ENCODE results near the gene DSPP.

Gene DSPP

DNA sequence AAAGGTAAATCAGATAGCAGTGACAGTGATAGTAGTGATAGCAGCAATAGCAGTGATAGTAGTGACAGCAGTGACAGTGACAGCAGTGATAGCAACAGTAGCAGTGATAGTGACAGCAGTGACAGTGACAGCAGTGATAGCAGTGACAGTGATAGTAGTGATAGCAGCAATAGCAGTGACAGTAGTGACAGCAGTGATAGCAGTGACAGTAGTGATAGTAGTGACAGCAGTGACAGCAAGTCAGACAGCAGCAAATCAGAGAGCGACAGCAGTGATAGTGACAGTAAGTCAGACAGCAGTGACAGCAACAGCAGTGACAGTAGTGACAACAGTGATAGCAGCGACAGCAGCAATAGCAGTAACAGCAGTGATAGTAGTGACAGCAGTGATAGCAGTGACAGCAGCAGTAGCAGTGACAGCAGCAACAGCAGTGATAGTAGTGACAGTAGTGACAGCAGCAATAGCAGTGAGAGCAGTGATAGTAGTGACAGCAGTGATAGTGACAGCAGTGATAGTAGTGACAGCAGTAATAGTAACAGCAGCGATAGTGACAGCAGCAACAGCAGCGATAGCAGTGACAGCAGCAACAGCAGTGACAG is 6.1 kb downstream of the DSPP start:
- H3K27me3 ChIP-seq (ENCODE audit: insufficient read depth, low read depth, severe bottlenecking): no peaks in the 10 kb centered on the region
- no peak overlapping the region for H3K4me3 ChIP-seq (ENCODE audit: low read depth, low read length)
- TF ChIP-seq, protein P1, sequence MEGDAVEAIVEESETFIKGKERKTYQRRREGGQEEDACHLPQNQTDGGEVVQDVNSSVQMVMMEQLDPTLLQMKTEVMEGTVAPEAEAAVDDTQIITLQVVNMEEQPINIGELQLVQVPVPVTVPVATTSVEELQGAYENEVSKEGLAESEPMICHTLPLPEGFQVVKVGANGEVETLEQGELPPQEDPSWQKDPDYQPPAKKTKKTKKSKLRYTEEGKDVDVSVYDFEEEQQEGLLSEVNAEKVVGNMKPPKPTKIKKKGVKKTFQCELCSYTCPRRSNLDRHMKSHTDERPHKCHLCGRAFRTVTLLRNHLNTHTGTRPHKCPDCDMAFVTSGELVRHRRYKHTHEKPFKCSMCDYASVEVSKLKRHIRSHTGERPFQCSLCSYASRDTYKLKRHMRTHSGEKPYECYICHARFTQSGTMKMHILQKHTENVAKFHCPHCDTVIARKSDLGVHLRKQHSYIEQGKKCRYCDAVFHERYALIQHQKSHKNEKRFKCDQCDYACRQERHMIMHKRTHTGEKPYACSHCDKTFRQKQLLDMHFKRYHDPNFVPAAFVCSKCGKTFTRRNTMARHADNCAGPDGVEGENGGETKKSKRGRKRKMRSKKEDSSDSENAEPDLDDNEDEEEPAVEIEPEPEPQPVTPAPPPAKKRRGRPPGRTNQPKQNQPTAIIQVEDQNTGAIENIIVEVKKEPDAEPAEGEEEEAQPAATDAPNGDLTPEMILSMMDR (IDR thresholded peaks at IDR 0.05; ENCODE audit: low read depth, low read length): no peak

DNA sequence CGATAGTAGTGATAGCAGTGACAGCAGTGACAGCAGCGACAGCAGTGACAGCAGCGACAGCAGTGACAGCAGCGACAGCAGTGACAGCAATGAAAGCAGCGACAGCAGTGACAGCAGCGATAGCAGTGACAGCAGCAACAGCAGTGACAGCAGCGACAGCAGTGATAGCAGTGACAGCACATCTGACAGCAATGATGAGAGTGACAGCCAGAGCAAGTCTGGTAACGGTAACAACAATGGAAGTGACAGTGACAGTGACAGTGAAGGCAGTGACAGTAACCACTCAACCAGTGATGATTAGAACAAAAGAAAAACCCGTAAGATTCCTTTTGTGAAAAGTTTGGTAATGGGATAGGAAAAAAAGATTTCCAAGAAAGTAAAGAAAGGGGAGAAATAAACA is 7.9 kb downstream of the DSPP start:
- Histone ChIP-seq H3K9me3 (ENCODE audit: severe bottlenecking) (no peaks in the 10 kb centered on the region), H3K36me3 (no peaks in the 10 kb centered on the region), H3K27me3 (ENCODE audit: insufficient read depth, low read depth, severe bottlenecking) (no peaks in the 10 kb centered on the region), H3K4me3 (ENCODE audit: low read depth, low read length) (no peak overlapping the region), H3K27ac (no peak overlapping the region)
- no peak for DNase-seq
- TF ChIP-seq, protein P1 (IDR thresholded peaks at IDR 0.05; ENCODE audit: low read depth, low read length): no peak

More for the DNA sequence above, 6.1 kb downstream of the DSPP start:
- Histone ChIP-seq H3K36me3 (no peaks in the 10 kb centered on the region), H3K9me3 (ENCODE audit: severe bottlenecking) (no peaks in the 10 kb centered on the region), H3K27ac (no peak overlapping the region)
- DNase-seq: no peak

DNA sequence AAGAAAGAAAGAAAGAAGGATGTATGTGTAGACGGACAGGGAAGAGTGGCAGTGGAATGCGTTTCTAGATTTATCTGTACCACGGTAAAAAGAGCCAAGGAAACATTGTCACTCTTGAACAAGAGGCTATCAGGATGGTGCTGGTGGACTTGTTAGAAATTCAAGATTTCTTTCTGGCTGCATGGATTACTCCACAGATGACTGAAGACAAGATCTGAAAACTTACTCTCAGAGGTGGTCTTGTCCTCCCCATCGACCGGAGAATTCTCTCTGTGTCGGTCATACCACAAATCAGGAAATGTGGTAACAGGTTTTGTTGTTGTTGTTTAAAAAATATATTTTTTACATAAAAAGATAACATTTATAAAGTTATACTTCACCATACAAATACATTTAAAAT is 11.8 kb downstream of the DSPP start:
- no peak for DNase-seq
- Histone ChIP-seq H3K36me3 (no peaks in the 10 kb centered on the region), H3K4me3 (ENCODE audit: low read depth, low read length) (no peak overlapping the region), H3K27me3 (ENCODE audit: insufficient read depth, low read depth, severe bottlenecking) (no peaks in the 10 kb centered on the region), H3K9me3 (ENCODE audit: severe bottlenecking) (no peaks in the 10 kb centered on the region), H3K27ac (no peak overlapping the region)
- TF ChIP-seq, protein P1 (IDR thresholded peaks at IDR 0.05; ENCODE audit: low read depth, low read length): no peak

DNA sequence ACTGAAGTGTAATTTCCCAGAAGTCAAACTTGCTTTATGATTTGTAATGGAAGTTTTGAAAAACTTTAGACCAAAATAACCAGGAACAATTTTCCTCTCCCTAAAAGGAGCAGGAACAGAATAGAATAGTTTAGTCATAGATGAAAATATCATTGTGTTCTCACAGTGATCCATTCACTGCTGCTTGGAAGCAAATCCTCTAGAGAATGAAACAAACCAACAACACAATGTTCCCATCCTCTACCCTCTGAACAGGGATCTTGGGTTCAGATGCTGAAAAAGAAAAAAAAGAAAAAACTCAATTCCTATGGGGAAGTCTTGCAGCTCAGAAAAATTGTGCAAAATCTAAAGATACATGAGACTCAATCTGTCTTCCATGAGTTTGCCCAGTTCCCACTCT is 12.2 kb downstream of the DSPP start:
- no peaks in the 10 kb centered on the region for H3K27me3 ChIP-seq (ENCODE audit: insufficient read depth, low read depth, severe bottlenecking)
- no peak for DNase-seq
- TF ChIP-seq, protein P1 (IDR thresholded peaks at IDR 0.05; ENCODE audit: low read depth, low read length): no peak
- no peak overlapping the region for H3K4me3 ChIP-seq (ENCODE audit: low read depth, low read length)
- no peaks in the 10 kb centered on the region for H3K9me3 ChIP-seq (ENCODE audit: severe bottlenecking)
- H3K27ac ChIP-seq: no peak overlapping the region
- no peaks in the 10 kb centered on the region for H3K36me3 ChIP-seq

DNA sequence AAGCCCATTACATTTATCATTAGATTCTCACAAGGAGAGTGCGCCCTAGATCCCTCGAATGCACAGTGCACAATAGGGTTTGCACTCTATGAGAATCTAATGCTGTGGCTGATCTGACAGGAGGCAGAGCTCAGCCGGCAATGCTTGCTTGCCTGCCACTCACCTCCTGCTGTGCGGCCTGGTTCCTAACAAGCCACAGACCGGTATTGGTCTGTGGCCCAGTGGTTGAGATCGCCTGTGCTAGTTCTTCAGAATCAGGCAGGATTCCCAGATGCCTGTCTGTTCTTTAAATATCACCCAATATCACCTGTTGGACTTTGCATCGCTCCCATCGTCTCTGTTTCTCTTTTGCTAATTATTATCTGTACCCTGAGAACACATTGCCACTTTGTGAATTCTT is 14.0 kb downstream of the DSPP start:
- DNase-seq: no peak
- Histone ChIP-seq H3K27me3 (ENCODE audit: insufficient read depth, low read depth, severe bottlenecking) (no peaks in the 10 kb centered on the region), H3K36me3 (no peaks in the 10 kb centered on the region), H3K27ac (no peak overlapping the region), H3K4me3 (ENCODE audit: low read depth, low read length) (no peak overlapping the region), H3K9me3 (ENCODE audit: severe bottlenecking) (no peaks in the 10 kb centered on the region)
- TF ChIP-seq, protein P1 (IDR thresholded peaks at IDR 0.05; ENCODE audit: low read depth, low read length): no peak

DNA sequence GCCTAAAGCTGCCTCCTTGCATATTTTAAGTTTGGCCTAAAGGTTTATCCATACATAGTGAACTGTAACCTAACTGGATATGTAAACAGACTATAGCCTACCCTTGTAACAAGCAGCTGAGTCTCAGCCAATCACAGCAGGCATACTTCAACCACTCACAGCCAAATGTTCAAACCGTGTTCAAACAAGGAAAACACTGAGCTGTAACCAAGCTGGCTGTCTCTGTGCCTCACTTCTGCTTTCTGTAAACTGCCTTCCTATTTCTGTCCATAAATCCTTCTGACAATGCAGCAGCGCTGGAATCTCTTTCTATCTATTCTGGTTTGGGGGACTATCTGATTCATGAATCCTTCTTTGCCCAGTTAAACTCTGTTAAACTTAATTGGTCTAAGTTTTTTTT is 16.4 kb downstream of the DSPP start:
- Histone ChIP-seq H3K27ac (no peak overlapping the region), H3K4me3 (ENCODE audit: low read depth, low read length) (no peak overlapping the region), H3K36me3 (no peaks in the 10 kb centered on the region), H3K27me3 (ENCODE audit: insufficient read depth, low read depth, severe bottlenecking) (no peaks in the 10 kb centered on the region), H3K9me3 (ENCODE audit: severe bottlenecking) (no peaks in the 10 kb centered on the region)
- TF ChIP-seq, protein P1 (IDR thresholded peaks at IDR 0.05; ENCODE audit: low read depth, low read length): no peak
- no peak for DNase-seq
